ENCODE data around the gene DHRSX.
"Not testable (repeated sequence)": the region's sequence is repeated elsewhere in the genome, so short reads cannot be mapped to it uniquely, and the experiment has no call there.

Gene DHRSX

DNA sequence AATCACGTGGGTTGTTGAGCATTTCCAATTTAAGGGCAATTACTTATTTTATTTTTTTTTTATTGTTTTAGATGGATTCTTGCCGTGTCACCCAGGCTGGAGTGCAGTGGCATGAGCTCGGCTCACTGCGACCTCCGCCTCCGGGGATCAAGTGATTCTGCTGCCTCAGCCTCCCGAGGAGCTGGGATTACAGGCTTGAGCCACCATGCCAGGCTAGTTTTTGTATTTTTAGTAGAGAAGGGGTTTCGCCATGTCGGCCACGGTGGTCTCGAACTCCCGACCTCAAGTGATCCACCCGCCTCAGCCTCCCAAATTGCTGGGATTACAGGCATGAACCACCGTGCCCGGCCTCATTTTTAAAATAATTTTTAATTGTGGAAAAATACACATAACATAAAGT, 111.0 kb downstream of the DHRSX start:
- not testable (repeated sequence) for DNase-seq

GRCh38 chrX:2389324-2389723, 111.5 kb downstream of the DHRSX start:
- DNase-seq: no peak

GRCh38 chrX:2388669-2389068, 112.1 kb downstream of the DHRSX start:
- no peak for DNase-seq

DNA sequence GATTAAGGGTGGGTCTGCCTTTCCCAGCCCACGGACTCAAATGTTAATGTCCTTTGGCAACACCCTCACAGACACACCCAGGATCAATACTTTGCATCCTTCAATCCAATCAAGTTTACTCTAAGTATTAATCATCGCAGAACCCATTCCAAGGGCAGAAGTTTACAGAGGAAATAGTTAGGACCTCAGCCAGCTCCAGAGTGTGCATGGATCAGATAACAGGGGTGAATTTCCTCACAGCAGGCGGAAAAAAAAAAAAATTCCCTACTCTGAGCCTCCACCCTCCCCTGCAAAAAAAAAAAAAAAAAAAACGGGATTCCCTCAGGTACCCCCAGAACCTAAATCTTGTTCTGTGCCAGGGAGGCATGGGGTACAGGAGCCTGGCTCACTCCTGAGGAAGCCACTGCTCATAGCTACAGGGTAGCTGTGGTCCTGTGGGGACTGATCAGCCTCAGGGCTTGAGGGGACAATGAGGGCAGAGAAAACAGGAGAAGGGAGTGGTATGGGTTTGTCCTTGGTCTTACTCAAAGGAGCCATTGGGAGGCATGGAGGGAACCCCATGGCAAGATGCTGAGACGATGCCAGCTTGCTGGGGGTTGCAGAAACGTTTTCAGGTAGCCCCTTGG, 113.0 kb downstream of the DHRSX start:
- DNase-seq: no peak

DNA sequence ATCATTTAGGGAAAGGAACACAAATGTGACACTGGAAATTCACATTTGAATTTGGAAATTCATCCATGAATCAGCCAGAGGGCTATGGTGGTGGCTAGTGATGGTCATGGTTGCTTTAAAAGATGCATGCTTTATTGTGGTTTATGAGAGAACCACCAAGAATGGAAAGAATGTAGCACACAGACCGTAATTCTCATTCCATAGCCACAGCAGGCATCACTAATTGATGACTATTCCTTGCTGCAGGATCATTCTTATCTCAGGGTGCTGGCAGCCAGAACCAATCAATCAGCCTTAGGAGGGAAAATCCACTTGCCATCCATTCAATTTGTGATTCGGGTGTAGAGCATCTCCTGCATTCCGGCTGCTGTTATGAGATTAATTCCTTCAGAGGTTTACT, 115.6 kb downstream of the DHRSX start:
- no peak for DNase-seq

- no peak for DNase-seq
These were observed 116.3 kb downstream of the DHRSX start for GRCh38 chrX:2384486-2384885.

GRCh38 chrX:2383735-2384134, 117.0 kb downstream of the DHRSX start:
- no peak for DNase-seq

- no peak for DNase-seq
These were observed 117.6 kb downstream of the DHRSX start for GRCh38 chrX:2383144-2383543.

DNA sequence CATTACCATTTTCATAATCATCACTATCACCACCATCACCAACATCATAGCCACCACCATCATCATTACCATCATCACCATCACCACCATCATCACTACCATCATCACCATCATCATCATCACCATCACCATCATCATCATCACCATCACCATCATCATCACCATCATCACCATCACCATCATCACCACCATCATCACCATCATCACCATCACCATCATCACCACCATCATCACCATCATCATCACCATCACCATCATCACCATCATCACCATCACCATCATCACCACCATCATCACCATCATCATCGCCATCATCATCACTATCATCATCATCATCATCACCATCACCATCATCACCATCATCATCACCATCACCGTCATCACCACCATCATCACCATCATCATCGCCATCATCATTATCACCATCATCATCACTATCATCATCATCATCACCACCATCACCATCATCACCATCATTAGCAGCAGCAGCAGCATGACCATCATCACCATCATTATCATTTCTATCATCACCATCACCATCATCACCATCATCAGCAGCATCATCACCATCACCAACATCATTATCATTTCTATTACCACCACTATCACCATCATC, 118.2 kb downstream of the DHRSX start:
- not testable (repeated sequence) for DNase-seq

DNA sequence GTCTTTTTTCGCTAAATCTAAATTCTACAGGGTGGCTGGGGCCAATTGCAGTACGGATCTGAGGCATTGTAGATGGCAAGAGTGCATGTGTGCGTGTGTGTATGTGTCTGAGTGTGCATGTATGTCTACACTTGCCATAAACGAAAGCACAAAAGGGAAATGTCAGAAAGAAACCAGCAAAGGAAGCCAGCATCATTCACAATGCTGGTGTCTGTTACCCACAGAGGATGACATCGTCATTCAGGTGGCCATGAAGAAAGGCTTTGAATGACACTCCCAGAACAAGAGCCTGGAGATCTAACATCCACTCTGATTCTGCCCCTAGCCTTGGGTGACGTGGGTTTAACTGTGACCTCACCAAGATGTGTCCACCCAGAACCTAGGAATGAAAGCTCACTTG, 124.6 kb downstream of the DHRSX start:
- no peak for DNase-seq

GRCh38 chrX:2374086-2374485, 126.7 kb downstream of the DHRSX start:
- no peak for DNase-seq

- DNase-seq: no peak
These were observed 127.2 kb downstream of the DHRSX start for GRCh38 chrX:2373615-2374014.

- no peak for DNase-seq
These were observed 129.6 kb downstream of the DHRSX start for GRCh38 chrX:2371026-2371711.

DNA sequence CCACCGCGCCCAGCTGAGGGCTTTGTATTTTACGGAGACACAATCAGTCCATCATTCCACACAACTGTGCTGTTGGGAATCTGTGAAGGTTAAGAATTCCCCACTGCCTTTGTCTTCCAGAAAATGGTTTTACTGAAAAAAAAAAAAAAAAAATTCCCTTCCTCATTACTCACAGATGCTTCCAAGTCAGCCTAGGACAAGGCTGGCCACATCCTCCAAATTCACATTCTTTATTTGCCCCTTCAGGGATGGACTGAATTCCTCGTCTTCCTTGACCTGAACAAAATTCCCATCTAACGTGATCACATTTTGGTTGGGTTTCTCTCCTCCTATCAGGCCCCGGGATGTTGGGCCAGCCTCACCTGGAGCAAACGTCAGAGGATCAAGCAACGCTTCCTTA, 130.3 kb downstream of the DHRSX start:
- no peak for DNase-seq

GRCh38 chrX:2369206-2369605, 131.6 kb downstream of the DHRSX start:
- no peak for DNase-seq

DNA sequence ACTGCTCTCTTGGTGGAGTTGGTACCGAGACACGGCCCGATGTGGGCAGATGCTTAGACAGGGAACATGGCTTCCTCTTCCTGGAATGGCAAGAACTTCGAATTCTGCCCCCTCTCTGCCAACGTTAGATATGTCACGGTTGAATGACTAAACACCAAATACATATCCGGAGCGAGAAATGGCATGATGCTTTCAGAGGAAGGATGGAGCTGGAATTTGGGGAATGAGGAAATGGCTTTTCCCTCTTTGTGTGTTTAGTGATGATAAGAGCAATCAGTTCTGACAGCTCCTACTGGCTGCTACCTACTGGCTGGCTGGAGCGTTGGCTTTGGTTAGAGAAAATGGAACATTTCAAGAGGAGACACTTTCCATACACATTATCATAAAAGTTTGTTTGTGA, 140.0 kb downstream of the DHRSX start:
- no peak for DNase-seq

GRCh38 chrX:2359522-2359921, 141.3 kb downstream of the DHRSX start:
- DNase-seq: not testable (repeated sequence)

GRCh38 chrX:2351999-2352995, 148.5 kb downstream of the DHRSX start:
- no peak for DNase-seq

- DNase-seq: no peak
These were observed 149.5 kb downstream of the DHRSX start for GRCh38 chrX:2351321-2351720.

- not testable (repeated sequence) for DNase-seq
These were observed 150.1 kb downstream of the DHRSX start for GRCh38 chrX:2350703-2351102.

DNA sequence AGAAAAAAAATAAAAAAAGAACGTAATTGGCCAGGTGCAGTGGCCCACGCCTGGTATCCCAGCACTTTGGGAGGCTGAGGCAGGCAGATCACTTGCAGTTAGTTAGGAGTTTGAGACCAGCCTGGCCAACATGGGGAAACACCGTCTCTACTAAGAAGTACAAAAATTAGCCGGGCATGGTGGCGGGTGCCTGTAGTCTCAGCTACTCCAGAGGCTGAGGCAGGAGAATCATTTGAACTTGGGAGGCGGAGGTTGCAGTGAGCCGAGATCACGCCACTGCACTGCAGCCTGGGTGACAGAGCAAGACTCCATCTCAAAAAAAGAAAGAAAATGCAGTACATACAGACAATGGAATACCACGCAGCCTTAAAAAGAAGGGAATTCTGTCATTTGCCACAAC, 150.7 kb downstream of the DHRSX start:
- not testable (repeated sequence) for DNase-seq

DNA sequence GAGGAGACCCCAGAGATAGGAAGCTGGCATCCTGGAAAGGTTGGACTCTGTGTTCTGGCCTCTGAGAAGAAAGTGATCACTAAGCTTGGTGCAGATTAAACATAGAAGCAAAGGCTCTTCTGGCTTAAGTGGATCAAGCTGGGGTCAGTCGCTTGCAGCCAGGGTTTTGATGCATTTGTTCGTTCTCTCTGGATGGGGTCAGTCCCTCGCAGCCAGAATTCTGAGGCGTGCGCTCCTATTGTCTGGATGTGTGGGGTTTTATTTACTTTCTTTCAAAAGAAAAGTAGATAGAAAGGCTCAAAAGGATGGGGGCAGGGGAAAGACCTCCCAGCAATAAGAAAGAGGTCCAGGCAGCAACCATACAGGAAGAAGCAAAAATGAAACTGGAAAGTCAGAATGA, 152.6 kb downstream of the DHRSX start:
- no peak for DNase-seq

DNA sequence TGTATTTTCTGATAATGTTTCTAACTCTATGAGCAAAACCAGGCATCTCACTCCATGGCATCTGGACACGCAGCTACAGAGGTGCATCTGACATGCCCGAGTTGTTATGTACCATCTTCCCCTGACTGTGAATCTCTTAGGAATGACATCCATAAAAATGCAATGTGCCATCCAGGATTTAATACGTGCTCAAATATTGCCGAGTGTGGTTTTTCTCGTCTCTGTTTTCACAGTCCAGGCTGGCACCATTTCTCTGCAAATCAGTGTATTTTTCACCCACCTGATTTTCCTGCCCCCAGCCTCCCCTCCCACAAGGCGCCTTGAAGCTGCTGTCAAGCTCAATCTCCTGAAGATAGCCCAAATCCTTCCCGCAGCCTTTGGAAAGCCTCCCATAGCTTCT, 154.6 kb downstream of the DHRSX start:
- DNase-seq: no peak
